ENCODE data around the gene UBE2D2.

Gene UBE2D2

GRCh38 chr5:139644646-139645429 is 83.7 kb downstream of the UBE2D2 start:
- TF ChIP-seq TCF12 (IDR thresholded peaks at IDR 0.05; ENCODE audit: low read depth) (no peak), EGR1 (IDR thresholded peaks at IDR 0.05) (no peak), RAD21 (IDR thresholded peaks at IDR 0.05; ENCODE audit: low read depth) (no peak), TAF1 (IDR thresholded peaks at IDR 0.05; ENCODE audit: low read depth) (no peak), MAX (IDR thresholded peaks at IDR 0.05) (no peak), CREB1 (IDR thresholded peaks at IDR 0.05; ENCODE audit: low read depth) (no peak), CEBPB (IDR thresholded peaks at IDR 0.05) (no peak), USF1 (IDR thresholded peaks at IDR 0.05) (no peak), YY1 (IDR thresholded peaks at IDR 0.05; ENCODE audit: low read depth) (no peak), ZBTB7A (IDR thresholded peaks at IDR 0.05; ENCODE audit: low read depth) (no peak), NFIC (IDR thresholded peaks at IDR 0.05) (no peak), FOXM1 (IDR thresholded peaks at IDR 0.05; ENCODE audit: borderline replicate concordance, low read depth) (no peak), TEAD4 (IDR thresholded peaks at IDR 0.05) (no peak), EP300 (IDR thresholded peaks at IDR 0.05; ENCODE audit: borderline replicate concordance) (no peak)
- TF ChIP-seq, protein P1, sequence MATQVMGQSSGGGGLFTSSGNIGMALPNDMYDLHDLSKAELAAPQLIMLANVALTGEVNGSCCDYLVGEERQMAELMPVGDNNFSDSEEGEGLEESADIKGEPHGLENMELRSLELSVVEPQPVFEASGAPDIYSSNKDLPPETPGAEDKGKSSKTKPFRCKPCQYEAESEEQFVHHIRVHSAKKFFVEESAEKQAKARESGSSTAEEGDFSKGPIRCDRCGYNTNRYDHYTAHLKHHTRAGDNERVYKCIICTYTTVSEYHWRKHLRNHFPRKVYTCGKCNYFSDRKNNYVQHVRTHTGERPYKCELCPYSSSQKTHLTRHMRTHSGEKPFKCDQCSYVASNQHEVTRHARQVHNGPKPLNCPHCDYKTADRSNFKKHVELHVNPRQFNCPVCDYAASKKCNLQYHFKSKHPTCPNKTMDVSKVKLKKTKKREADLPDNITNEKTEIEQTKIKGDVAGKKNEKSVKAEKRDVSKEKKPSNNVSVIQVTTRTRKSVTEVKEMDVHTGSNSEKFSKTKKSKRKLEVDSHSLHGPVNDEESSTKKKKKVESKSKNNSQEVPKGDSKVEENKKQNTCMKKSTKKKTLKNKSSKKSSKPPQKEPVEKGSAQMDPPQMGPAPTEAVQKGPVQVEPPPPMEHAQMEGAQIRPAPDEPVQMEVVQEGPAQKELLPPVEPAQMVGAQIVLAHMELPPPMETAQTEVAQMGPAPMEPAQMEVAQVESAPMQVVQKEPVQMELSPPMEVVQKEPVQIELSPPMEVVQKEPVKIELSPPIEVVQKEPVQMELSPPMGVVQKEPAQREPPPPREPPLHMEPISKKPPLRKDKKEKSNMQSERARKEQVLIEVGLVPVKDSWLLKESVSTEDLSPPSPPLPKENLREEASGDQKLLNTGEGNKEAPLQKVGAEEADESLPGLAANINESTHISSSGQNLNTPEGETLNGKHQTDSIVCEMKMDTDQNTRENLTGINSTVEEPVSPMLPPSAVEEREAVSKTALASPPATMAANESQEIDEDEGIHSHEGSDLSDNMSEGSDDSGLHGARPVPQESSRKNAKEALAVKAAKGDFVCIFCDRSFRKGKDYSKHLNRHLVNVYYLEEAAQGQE (IDR thresholded peaks at IDR 0.05; ENCODE audit: low read depth) = no peak

GRCh38 chr5:139645430-139645871 is 84.3 kb downstream of the UBE2D2 start:
- TF ChIP-seq USF1 (IDR thresholded peaks at IDR 0.05) (no peak), EP300 (IDR thresholded peaks at IDR 0.05; ENCODE audit: borderline replicate concordance) (no peak), TAF1 (IDR thresholded peaks at IDR 0.05; ENCODE audit: low read depth) (no peak), TCF12 (IDR thresholded peaks at IDR 0.05; ENCODE audit: low read depth) (no peak), YY1 (IDR thresholded peaks at IDR 0.05; ENCODE audit: low read depth) (no peak), EGR1 (IDR thresholded peaks at IDR 0.05) (no peak)
- TF ChIP-seq, protein P1 (IDR thresholded peaks at IDR 0.05; ENCODE audit: low read depth) = no peak

DNA sequence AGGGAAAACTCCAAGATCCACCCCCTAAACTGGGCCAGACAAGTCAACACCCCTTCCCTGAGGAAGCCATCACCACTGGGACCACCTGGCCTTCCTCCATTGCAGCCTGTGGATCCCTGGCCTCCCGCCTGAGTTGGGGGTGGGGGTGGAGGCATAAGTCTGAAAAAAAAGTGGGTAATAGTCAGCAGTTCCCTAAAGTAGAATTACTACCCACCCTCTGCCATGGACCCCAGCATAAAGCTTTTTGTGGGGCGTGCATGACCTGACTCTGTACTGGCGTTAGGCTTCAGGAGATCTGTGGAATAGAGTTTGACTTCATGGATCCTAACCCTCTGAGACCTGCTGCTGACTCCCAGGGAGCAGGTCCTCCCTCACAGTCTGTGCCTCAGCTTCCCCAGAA is 85.0 kb downstream of the UBE2D2 start:
- TF ChIP-seq USF1 (IDR thresholded peaks at IDR 0.05) = no peak
- no peak for TF ChIP-seq YY1 (IDR thresholded peaks at IDR 0.05; ENCODE audit: low read depth)
- no peak for TF ChIP-seq FOXM1 (IDR thresholded peaks at IDR 0.05; ENCODE audit: borderline replicate concordance, low read depth)

GRCh38 chr5:139646912-139647505 is 85.9 kb downstream of the UBE2D2 start:
- TF ChIP-seq TCF12 (IDR thresholded peaks at IDR 0.05; ENCODE audit: low read depth) (no peak), USF1 (IDR thresholded peaks at IDR 0.05) (no peak), MAX (IDR thresholded peaks at IDR 0.05) (no peak), TEAD4 (IDR thresholded peaks at IDR 0.05) (no peak), EP300 (IDR thresholded peaks at IDR 0.05; ENCODE audit: borderline replicate concordance) (no peak), FOXM1 (IDR thresholded peaks at IDR 0.05; ENCODE audit: borderline replicate concordance, low read depth) (no peak)
- TF ChIP-seq, protein P1 (IDR thresholded peaks at IDR 0.05; ENCODE audit: low read depth) = no peak
